ENCODE data around the gene DEF6. TPM values are rescaled to one million over a fixed set of nuclear protein-coding genes. Genes with fewer than 3 reads are reported as not detected.
A peak's percentile ranks its signal among the peaks of the same experiment; 100 is the strongest.

DEF6 gene
- total RNA-seq, 2 experiments from 2014 or later, result 153 to 194 TPM

- ATAC-seq (no peak), DNase-seq (no peak)
- H3K4me3 Mint-ChIP-seq, result no peak overlapping the region
- no peaks in the 10 kb centered on the region for H3K9me3 Mint-ChIP-seq (ENCODE audit: low read depth)
- no peak overlapping the region for H3K27ac Mint-ChIP-seq
- no peaks in the 10 kb centered on the region for H3K27me3 Mint-ChIP-seq
- peaks cover 43% of the 10 kb centered on the region for H3K4me1 Mint-ChIP-seq
- peaks cover 10% of the 10 kb centered on the region for H3K36me3 Mint-ChIP-seq
- CTCF ChIA-PET, result no interaction called here
These were observed 68.1 kb downstream of the DEF6 start for GRCh38 chr6:35365594-35366203.

- H3K4me3 Mint-ChIP-seq, result no peak overlapping the region
- H3K27me3 Mint-ChIP-seq, result no peaks in the 10 kb centered on the region
- no peak for DNase-seq
- H3K4me1 Mint-ChIP-seq, result peaks cover 48% of the 10 kb centered on the region
- no peak for ATAC-seq
- no peaks in the 10 kb centered on the region for H3K9me3 Mint-ChIP-seq (ENCODE audit: low read depth)
- H3K27ac Mint-ChIP-seq, result no peak overlapping the region
- H3K36me3 Mint-ChIP-seq, result peaks cover 12% of the 10 kb centered on the region
- CTCF ChIA-PET, result no interaction called here
These were observed 68.6 kb downstream of the DEF6 start for GRCh38 chr6:35366204-35366596.

DNA sequence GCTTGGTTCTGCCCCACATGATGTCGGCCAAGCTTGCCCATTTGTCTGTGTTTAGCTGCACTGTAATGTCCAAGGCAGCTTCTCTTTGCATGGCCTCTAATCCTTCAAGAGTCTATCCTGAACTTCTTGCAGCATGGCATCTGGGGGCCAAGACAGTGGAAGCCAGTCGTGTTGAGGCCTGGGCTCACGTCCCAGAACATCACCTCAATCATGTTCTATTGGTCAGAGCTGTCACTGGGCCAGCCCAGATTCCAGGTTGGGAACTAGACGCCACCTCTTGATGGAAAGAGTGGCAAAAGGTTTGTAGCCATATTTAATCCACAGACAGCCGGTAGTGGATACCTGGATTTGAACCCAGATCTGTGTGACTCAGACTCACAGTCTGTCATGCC lies 70.0 kb downstream of the DEF6 start:
- Mint-ChIP-seq H3K9me3 (ENCODE audit: low read depth) (no peaks in the 10 kb centered on the region), H3K4me3 (no peak overlapping the region), H3K36me3 (peaks cover 12% of the 10 kb centered on the region), H3K4me1 (peaks cover 54% of the 10 kb centered on the region), H3K27ac (no peak overlapping the region), H3K27me3 (no peaks in the 10 kb centered on the region)
- CTCF ChIA-PET, result interaction anchor here (1.6 to 1.8 kb wide), 2 partner anchors 26 to 52 kb away, joined by 4 to 5 read pairs; partner anchors contain the start of gene PPARD
- ATAC-seq, result no peak
- DNase-seq, result no peak

DNA sequence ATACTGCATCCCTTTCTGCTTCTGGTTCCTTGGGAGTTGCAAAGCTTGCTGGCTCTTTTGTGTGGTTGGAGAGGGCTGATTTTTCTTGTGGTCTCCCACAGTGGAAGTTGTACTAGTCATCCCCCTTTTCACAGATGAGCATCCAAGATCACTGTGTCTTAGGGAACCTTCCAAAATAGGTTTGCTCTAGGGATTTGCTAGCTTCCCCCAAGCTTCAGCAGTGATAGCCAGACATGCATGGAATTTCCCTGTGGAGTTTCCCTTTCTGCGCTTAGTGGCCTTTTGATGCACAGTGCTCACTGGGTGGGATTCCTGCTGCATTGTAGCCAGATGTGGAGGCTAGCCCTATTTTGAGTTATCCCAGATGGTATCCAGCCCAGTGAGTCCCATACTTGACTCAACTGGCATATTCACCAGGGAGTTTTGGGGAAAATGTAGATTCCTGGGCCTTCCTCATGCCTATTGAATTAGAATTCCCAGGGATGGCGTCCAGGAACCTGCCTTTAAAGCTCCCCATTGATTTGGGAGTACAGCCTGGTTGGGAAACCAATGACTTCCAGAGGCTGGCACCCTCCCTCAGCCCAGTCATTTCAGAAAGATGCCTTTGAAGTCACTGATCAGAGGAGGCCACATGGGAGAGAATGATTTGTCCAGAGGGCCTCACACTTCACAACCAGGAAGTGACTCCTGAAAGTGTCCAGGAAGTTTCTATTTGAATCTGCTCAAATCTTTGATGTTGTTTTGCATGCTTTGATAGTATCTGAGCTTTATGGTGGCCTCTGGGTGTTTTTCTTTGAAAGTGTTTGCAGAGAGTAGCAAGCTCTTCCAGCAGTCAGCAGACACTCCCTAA lies 70.6 kb downstream of the DEF6 start:
- Mint-ChIP-seq H3K4me3 (no peak overlapping the region), H3K27ac (peak overlapping the region; percentile 67), H3K36me3 (peaks cover 12% of the 10 kb centered on the region), H3K27me3 (no peaks in the 10 kb centered on the region), H3K9me3 (ENCODE audit: low read depth) (no peaks in the 10 kb centered on the region), H3K4me1 (peaks cover 52% of the 10 kb centered on the region)
- DNase-seq, result peak; percentile 50
- CTCF ChIA-PET, result interaction anchor here (0.6 to 1.8 kb wide), 3 partner anchors 26 to 1158 kb away, joined by 4 to 5 read pairs (median 4); partner anchors contain the start of gene PPARD
- peak; percentile 55 for ATAC-seq

DNA sequence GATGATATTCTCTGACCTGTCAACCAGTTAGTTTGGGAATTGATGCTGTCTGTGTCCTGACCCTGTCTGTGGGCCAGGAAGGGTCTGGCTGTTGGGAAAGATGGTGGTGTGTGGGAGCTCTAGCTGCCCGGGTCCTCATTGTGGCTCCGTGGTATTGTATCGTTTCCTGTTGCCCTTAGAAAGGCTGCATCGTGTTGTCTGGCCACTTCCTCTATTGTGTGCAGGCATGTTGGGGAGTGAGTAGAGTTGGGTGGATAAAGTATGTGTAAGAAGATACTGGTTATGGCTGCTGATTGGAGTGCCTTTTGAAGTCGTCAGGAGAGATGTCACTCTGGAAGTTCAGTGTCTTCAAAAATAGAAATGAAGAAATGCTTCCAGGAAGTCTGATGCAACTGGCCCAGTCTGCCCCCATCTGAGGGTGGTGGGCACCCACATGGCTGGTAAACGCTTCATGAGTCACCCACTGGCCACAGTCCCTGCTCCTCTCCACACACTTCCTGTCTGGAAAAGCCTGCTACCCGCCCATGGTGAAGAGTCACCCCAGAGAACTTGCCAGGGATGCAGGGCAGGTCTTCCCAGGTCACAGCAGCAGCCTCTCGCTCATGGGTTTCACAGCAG lies 72.6 kb downstream of the DEF6 start:
- peaks cover 15% of the 10 kb centered on the region for H3K36me3 Mint-ChIP-seq
- H3K27me3 Mint-ChIP-seq, result no peaks in the 10 kb centered on the region
- H3K4me1 Mint-ChIP-seq, result peaks cover 52% of the 10 kb centered on the region
- DNase-seq (peak; percentile 75), ATAC-seq (peak; percentile 86)
- peak overlapping the region; percentile 88 for H3K27ac Mint-ChIP-seq
- CTCF ChIA-PET, result interaction anchor here (0.9 to 1.5 kb wide), 2 partner anchors 74 to 98 kb away, joined by 3 to 4 read pairs; partner anchors contain the start of gene RPL10A
- peak overlapping the region; percentile 41 for H3K4me3 Mint-ChIP-seq
- no peaks in the 10 kb centered on the region for H3K9me3 Mint-ChIP-seq (ENCODE audit: low read depth)

DNA sequence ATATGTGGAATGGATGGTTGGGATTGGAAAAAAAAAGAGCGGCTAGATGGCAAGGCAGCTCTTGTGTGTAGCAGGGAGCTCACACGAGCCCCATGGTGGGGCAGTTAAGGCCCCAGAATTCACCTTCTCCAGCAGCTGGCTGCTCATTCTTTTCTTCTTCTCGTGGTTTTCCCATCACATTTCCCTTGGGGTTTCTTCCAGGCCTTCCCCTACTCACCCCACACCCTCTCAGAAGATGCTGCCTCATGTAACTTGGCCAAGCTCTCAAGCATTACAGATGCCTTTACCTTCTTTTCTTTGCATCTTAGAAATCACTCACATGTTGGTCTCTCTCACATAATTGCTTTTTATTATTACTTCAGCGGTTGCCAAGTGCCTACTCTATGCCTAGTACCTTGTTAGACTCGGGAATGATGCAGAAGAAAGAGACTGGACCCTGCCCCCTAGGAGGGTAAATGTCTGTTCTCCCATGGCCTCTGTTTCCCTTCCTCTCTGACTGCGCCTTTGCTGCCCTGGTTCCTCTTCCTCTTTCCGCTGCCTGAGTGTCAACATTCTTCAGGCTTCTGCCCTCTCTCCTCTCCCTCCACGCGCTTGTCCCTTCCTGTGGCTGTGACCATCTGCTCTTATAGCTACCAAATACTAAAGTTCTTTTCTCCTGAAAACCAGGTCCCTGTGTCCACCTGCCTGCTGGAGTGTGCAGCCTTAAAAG lies 73.3 kb downstream of the DEF6 start:
- ATAC-seq (no peak), DNase-seq (no peak)
- Mint-ChIP-seq H3K4me3 (no peak overlapping the region), H3K9me3 (ENCODE audit: low read depth) (no peaks in the 10 kb centered on the region), H3K27me3 (no peaks in the 10 kb centered on the region), H3K36me3 (peaks cover 15% of the 10 kb centered on the region), H3K4me1 (peaks cover 52% of the 10 kb centered on the region), H3K27ac (peak overlapping the region; percentile 88)
- CTCF ChIA-PET, result interaction anchor here (0.9 to 1.5 kb wide), 2 partner anchors 75 to 97 kb away, joined by 3 to 4 read pairs; partner anchors contain the start of gene RPL10A

Other genes with a start within 250 kb of the DEF6 start
- not detected for gene TCP11, start 156.5 kb upstream of the DEF6 start, total RNA-seq
- gene SCUBE3, start 83.9 kb upstream of the DEF6 start, total RNA-seq, result under 1 TPM; 0.12 to 0.54 TPM
- gene ZNF76, start 38.1 kb upstream of the DEF6 start, total RNA-seq, result 10 to 100 TPM; 55.0 to 61.8 TPM
- 10 to 100 TPM; 16.4 to 18.8 TPM for gene PPARD, start 44.7 kb downstream of the DEF6 start, total RNA-seq
- 10 to 100 TPM; 15.4 to 16.0 TPM for gene FANCE, start 154.5 kb downstream of the DEF6 start, total RNA-seq
- gene RPL10A, start 170.6 kb downstream of the DEF6 start, total RNA-seq, result 1,000 to 10,000 TPM; 1,163 to 1,382 TPM
- under 1 TPM in 1 of 2 experiments, not detected in 1; 0.16 TPM for gene TEAD3, start 199.3 kb downstream of the DEF6 start, total RNA-seq
- gene TULP1, start 215.1 kb downstream of the DEF6 start, total RNA-seq, result not detected